ENCODE data around the gene MLLT10.
A peak's percentile ranks its signal among the peaks of the same experiment; 100 is the strongest.

Gene MLLT10

DNA sequence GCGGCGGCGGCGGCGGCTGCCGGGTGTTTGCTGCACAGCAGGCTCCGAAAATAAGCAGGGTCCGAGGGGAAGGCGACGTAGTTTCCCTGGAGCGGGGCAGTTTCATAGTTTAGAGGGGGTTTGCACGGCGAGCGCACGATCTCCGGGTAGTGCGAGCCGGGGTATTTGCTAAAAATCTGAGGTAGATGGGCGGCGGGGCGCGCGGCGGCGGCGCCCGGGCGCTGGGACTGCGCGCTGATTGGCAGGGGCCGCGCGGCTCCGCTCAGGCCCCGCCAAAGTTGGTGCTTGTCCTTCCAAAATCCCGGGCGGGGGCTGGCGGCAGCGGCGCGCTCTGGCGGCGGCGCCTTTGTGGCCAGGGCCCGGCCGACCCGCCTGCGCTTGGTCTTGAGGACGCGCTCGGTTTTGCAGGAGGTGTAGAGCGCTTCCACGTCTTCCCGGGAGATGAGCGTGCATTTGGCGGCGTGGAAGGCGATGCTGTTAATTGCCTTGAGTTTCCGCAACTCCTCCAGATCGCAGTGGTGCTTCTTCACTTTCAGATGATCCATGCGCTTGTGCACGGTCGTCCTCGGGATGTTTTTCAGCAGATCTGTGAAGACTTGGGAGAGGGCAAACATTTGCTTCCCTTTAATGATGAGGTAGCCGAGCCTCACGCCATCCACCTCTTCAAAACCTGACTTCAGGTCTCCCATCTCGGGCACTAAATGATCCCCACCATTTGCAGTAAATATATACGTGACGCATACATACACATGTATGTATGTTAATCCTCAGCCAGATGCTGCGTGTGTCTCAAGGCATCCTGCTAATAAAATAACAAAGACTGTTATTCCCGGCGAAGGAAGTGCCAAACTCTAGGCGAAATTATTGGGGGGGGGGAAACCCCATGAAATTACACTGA, 16.6 kb upstream of the MLLT10 start:
- DNase-seq: peak; percentile 15 to 67 (median 47)

DNA sequence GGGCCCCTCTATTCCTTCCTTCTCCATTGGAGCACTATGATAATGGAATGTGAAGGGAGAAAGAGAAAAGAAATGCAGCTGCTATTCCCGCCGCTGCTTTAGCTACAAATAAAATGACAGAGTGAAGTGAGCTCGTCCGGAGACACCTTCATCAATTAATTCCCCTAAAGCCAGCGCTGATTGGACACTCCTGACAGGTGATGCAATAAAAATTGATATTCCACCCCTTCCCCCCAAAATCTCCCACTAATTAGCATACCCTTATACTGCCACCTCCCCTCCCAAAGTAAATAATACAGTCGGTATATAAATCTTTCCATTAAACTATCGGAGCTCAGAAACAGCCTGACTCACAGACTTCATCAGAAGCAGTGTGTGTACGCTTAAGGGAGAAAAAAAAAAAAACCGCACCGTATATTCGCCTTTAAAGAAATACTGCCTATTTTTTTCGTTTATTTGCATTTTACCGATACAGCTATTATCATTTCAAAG, 15.8 kb upstream of the MLLT10 start:
- DNase-seq: peak in 1 of 4 experiments; percentile 12

DNA sequence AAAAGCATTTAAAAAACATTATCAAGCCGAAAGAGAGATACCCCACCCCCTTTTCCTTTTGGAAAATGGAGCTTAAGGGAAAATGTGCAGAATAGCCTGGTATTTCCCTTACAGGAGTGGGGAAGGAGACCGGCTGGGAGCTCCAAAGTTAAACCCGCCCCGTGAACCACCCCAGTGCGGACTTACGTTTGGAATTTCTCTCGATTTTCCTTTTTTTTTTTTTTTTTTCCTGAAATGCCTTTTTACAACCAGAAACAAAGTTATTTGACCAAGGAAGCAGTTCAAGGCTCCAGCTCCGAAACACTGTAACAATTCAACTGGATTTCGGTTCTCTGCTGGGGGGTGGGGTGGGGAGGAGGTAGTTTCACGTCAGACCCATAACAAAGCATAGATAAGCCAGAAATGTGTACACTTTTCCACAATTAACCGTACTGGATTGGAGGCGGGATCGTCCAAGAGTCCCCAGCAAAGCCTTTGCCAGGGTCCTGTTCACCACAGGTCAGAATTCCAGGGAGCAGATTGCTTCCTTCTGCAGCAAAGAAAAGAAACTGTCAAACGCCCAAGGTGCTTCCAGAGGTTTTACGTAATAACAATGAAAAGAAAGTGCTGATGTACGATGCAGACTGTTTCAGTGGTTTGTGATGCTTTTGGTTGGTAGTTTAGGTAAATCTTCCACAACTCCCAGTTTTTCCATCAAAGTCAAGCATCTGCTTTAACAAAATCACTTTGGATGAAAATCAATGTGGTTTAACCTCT, 15.2 kb upstream of the MLLT10 start:
- no peak for DNase-seq

DNA sequence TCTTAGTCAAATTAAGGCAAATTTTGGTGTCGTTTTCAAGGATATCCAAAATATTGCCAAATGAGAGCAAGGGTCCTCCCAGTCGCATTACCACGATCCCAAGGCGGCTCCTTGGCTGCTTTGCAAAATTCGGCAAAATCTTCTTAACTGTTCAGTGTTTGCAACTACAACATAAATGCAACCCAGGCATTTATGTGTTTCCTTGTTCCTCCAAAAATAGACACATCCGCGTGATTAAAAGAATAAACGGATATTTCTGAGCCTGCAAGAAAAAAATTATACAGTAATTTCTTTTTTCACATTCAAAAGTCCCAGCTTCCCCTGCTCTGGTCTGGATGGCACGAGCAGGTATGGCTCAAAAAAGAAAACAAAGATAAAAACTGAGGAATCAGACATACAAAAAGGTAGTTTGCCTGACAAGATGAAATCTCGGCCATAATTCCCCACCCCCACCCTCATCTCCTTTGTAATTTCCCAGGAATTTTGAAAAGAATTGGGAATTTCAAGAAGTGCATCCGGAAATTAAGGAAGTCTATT, 14.6 kb upstream of the MLLT10 start:
- DNase-seq: peak in 2 of 4 experiments; percentile 34 to 53

DNA sequence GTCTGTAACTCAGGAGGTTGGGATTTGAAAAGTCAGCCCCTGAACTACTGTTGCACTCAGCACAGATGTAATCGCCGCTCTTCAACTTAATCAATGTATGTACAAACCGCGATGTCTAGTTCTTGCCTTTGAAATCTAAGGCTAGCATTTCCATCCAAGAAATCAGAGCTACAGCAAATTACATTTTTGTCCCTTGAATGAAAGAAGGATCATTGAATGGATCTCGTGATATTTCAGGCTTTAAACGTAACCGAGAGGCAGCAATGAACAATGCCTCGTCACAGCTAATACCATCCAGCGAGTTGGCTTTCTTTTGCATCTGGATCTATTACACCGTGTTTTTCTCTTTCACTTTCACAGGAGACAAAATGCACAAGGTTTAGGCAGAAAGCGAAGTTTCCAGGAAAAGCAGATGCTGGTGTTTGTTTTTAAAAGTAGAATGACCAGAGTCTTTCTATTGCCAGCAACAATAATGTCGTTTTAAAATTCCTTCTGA, 14.0 kb upstream of the MLLT10 start:
- peak in 2 of 4 experiments; percentile 22 to 36 for DNase-seq

DNA sequence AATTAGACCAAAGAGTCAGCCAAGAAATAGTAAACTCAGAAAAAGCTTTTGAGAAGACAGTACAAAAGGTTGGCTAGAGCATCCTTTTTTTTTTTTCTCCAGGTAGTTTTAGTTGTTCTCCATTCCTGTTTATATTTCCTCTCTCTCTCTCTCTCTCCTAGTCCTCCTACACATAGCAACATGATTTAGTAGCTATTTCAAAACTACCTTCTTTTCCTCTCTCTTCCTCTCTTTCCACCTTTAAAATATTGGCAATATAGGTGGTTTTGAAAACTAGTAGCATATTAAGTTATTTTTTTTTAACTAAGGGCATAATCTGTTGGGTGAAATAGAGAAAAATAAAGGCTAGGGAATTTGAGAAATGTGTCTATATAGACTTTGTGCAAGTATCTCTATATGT, 13.5 kb upstream of the MLLT10 start:
- DNase-seq: no peak

DNA sequence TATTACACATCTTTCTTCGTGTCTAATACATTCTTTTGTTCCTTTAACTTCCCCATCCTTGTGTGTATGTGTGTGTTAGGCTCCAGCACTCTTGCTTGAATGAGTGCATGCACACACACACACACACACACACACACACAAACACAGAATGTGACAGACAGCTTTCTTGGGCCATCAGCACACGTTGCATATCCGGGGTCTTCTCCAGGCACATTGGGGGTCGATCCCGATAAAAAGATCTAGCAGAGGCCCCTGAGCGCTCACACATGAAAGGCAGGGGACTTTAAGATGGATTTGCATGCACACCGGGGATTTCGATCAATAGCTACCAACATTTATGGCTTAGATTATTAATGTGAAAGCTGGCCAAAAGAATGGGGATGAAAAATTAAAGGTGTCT, 13.1 kb upstream of the MLLT10 start:
- DNase-seq: no peak

DNA sequence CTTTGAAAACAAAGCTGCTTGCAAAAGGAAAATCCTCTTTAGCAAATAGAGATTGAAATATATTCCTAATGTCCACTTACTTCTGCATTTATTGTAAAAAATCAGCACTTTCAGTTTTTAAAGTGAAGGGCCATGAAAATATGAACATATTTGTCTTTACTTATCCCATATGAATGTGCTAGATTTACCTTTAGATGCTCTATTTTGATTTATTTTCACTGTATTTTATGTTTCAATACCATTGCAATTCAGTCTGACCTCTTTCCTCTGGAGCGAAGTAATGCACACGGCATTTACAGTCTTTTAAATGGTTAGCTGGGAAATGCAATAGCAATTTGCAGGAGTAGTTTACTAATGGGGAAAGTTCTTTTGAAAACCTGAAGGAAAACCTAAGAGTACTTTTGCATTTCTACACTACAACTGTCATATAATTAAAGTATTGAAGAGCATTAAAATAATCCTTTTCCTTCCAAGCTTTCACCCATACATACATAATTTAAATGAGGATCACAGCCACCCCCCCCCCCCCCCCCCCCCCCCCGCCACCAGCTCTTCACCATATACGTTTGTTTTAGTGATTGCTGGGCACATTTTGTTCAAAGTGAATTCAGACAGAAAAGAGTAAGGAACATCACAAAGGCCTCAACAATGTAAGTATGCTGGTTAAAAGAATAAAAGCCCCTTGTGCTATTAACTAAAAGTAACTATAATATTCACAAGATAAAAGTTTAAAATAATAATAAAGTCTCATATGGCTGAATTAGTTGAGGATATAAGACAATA, 12.1 kb upstream of the MLLT10 start:
- peak in 1 of 4 experiments; percentile 39 for DNase-seq

DNA sequence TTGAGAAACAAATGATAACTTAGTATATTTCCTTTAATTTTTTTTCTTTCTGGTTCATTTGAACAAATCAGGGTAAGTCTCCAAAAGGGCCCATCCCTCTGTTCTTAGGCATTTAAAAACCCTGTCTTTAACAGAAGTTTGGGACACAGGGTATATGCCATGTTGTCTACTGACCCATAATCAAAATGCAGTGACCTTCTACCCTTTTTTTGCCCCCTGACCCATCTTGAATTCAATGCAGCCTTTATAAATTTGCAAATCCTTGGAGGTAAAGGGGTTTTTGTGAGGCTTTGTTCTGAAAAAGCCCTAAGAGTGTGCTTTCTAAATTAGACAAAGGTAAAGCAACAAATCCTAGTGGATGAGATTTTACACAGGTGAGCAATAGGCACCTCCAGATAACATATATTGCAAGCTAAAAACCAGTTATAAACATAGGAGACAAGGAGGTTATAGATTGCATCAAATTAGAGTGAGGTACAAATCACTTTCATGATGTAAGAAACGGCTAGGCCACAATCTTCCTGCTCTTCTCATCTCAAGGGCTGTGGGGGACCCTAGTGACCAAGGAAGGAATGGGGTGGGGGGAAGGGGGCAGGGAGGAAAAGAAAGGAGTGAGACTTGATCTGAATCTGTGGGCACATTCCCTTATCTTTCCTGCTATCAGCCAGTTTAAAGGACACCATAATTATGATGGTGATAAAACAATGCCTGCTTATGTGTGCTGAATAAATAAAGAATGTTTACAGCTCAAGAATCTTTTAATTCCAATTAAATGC, 11.2 kb upstream of the MLLT10 start:
- no peak for DNase-seq

DNA sequence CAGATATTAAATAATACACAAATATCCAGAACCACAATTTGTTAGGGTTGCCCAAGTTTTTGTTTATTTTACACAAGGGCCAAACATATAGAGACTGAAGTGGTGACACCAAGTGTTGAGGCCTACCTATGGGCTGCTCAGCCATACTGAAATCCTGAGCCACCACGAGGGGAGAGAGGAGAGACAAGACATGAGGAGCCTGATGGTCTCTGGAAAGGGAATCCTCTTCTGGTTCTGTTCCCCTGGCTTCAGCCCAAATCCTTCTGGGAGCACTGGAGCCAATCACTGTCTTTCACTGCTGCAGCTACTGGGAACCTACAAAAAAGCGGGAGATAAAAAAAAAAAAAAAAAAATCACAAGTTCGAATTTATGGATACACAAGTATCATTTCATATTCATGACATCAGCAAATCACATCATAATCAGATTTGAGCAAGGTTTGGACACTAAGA, 10.4 kb upstream of the MLLT10 start:
- no peak for DNase-seq

DNA sequence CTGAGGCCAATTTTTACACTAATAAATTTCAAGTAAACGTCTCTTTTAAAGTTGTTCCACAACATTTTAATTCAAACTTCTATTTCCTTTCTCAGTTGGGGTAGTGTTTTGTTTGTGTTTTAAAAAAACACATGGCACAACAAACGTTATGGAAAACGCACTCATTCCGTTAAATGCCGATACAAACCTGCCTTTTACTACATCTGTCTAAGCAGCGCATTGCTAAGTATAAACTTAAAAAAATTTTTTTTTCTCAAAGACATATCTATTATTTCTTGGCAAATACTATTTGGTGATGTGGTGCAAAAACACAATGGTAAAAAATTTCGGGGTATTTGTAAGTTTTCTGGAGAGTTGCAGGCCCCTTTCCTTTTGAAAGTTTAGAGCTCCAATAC, 9.9 kb upstream of the MLLT10 start:
- no peak for DNase-seq

DNA sequence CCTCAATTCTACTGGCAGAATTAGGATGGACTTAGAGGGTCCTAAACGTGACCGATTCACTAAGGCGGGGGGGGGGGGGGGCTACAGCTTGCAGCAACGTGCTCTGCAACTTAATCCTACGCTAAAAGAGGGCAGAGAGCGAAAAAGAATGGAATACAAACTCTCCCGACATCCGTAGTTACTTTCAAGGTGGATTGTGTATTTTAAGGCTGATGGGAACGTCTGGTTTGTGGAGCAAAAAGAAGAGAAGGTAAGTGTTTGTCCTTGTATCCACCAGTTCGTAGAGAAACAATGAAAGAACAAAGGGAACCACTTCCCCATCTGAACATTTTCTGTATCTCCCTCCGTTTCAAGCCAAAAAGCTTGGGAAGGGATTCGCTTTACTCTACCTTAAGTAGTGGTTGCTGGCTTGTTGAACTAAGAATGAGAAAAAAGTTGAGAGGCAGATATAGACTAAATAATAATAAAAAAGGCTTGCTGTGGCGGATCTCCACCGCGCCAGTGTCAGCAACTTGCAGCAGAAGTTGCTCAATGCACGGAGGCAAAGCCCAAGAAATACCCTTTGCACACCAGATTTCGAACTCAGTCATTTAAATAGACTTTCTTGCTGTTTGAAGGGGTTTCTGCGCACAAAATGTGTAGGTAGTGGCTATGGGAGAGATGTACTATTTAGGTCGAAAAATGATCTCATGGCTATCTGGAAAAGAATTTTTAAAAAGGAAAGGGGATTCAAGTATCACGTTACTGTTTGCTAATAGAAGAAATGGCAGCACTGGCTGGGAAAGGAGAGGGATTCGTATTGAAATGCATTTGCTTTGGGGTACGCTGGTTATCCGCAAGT, 9.3 kb upstream of the MLLT10 start:
- DNase-seq: peak; percentile 49 to 68 (median 62)

DNA sequence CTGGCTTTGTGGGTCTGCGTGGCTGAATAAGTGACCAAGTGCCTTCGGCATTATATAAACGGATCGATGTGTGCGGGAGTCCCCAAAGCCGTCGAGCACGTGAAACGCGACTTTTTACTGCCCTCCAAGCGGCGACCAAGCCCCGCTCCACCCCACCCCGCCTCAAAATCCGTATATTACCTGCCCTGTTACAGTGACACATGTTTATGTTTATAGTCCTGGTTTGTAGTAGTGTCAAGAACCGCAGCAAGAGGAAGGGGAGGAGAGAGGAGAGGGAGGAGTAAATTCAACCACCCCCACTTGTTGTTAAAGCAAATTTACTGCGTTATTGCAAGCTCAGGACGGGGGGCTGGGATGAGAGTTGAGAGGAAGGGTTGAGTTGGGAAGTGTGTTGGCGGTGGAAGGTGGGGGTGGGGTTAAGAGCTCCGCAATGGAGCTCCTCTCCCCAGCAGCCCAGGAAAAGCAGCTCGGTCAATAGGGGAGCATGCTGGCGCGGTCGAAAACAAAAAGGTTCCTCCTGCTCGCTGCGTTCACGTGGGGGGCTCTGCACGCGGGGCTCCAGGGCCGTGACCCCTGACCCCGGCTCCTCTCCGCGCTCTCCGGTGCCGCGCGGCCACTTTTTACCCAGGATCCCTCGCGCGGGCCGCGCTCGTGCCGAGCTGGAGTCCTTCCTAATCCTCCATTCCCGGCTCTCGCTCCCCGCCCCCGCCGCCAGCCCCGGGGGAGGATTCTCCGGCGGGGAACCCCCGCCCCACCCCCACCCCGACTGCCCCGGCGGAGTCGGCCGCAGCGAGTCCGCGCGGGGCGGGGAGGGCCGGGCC, 8.5 kb upstream of the MLLT10 start, which contains the start of gene SKIDA1:
TSS of gene SKIDA1 (minus strand) at position 316 of the 821 bp plus-strand sequence. CDS start 7,860 bp downstream, outside the sequence.
- DNase-seq: peak; percentile 76 to 92 (median 87)

DNA sequence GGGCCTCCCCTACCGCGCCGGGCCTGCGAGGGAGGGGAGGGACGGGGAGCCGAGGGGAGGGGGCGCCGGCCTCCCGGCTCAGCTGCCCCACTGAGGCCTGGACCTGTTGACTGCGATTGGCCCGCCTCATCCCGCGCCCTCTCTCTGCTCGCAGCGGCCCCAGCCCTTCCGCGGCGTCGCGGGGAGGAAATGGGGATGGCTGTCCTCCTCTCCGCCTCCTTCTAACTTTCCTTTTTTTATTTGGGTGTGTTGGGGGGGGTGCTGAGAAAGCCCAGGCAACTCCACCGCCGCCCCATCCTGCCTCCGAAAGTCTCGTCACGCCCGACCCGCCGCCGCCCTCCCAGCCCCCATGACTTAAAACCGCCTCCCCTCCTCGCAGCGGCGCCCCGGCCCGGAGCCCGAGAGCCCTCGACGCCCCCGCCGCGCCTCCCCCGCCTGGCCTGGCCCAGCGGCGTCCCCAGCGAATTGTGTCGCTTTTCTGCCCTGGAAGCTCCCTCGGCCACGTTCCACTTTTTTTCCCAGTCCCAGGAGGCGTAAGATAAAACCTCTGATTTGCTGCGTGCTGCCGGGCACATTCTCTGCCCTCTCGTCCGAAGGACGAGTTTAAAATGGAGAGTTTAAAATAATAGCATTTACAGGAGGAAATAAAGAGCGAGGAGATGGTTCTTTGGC, 7.7 kb upstream of the MLLT10 start:
- peak; percentile 54 to 81 (median 66) for DNase-seq

DNA sequence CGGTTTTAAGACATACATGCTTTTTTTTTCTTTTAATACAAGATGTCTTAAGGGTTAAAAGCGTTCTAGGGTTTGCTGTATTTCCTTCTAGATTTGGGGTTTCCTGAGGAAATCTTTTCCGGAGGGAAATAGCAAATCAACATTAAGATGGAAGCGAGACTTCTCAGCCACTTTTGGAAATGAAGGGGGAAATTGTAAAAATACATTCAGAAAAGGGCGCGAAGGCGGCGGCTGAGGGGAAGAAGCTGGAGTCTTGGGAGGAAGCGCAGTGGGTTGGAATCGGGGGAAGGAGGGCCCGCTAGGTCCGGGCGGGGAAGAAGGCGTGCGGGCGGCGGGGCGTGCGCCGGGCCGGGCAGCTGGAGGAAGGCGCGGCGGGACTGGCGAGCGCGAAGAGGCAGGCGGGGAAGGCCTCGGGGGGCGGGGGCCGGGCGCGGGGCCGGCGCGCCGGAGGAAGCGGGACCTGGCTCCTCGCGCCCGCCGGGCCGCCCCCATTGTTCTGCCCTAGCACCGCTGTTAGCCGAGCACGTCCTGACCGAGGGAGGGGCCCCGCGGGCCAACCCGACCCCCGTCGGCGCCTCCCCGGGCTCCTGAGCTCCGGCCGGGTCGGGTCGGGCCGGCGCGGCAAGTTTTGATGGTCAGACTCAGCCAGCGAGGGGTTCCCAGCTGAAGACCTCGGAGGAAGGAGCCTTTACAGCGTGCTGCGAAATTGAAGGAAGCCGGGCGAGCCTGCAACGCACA, 7.0 kb upstream of the MLLT10 start:
- DNase-seq: peak; percentile 71 to 87 (median 80)

DNA sequence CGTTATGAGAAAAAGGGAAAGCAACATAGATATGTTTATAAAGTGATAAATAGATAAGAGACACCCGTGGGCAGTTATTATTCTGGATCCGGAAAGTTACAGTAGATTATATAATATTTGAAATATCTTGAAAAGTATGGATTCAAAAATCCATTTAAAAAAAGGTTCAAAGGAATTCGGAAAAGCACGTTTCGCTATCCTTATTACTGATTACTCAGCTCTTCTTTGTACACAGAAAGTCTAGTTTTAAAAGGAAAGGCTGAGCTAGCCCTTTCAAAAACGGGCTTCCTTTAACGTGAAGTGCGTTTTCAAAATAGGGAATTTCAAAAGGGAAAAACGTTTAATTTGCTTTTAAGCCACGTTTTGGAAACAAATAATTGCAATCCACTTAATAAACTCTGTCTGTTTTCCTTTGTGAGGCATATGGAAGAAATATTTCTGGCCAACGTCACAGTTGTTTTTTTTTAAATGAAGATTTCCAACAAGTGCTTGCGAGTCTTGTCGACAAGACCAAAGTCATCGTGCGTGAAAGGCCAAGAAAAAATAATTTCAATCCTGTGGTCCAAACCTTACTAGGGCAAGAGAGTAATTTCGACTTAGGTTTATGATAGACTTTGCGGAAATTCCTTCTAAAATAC, 6.3 kb upstream of the MLLT10 start:
- peak in 2 of 4 experiments; percentile 43 to 61 for DNase-seq
